ENCODE measurements around the gene AOC3. TPM values are rescaled to one million over a fixed set of nuclear protein-coding genes. Genes with fewer than 3 reads are reported as not detected.

The AOC3 gene
- total and polyA plus RNA-seq, 2 of the 13 experiments (the other 11 are each of a cell fraction or from before 2014, with no cell fraction given), result 8.7 to 51.7 TPM

GRCh38 chr17:42855048-42855596 lies 4.1 kb downstream of the AOC3 start (continued):
- 0 out of 2 replicates have a peak, but pooled peaks have one; percentile 62 for TF ChIP-seq SNAPC2 (CRISPR knock-in tag; IDR thresholded peaks at IDR 0.05)
- no peak for TF ChIP-seq ZNF160 (CRISPR knock-in tag; IDR thresholded peaks at IDR 0.05)
- TF ChIP-seq SIX4 (CRISPR knock-in tag; IDR thresholded peaks at IDR 0.05), result no peak
- peak; percentile 51; the same call in 1 of the 2 replicates for TF ChIP-seq NCOR1 (IDR thresholded peaks at IDR 0.05; ENCODE audit: borderline replicate concordance, low read length)
- TF ChIP-seq ZNF333 (CRISPR knock-in tag; IDR thresholded peaks at IDR 0.05; ENCODE audit: borderline replicate concordance), result no peak
- TF ChIP-seq PHF21A (CRISPR knock-in tag; IDR thresholded peaks at IDR 0.05), result peak; percentile 90
- TF ChIP-seq PTBP1 (IDR thresholded peaks at IDR 0.05; ENCODE audit: low read depth, low read length, poor library complexity, severe bottlenecking), result no peak
- TF ChIP-seq ZSCAN21 (CRISPR knock-in tag; IDR thresholded peaks at IDR 0.05; ENCODE audit: borderline replicate concordance), result no peak
- TF ChIP-seq KIAA2018 (CRISPR knock-in tag; IDR thresholded peaks at IDR 0.05; ENCODE audit: borderline replicate concordance), result no peak
- TF ChIP-seq ELK4 (CRISPR knock-in tag; IDR thresholded peaks at IDR 0.05; ENCODE audit: borderline replicate concordance), result no peak
- no peak for TF ChIP-seq ZNF816 (CRISPR knock-in tag; IDR thresholded peaks at IDR 0.05; ENCODE audit: borderline replicate concordance)
- TF ChIP-seq, protein P1, sequence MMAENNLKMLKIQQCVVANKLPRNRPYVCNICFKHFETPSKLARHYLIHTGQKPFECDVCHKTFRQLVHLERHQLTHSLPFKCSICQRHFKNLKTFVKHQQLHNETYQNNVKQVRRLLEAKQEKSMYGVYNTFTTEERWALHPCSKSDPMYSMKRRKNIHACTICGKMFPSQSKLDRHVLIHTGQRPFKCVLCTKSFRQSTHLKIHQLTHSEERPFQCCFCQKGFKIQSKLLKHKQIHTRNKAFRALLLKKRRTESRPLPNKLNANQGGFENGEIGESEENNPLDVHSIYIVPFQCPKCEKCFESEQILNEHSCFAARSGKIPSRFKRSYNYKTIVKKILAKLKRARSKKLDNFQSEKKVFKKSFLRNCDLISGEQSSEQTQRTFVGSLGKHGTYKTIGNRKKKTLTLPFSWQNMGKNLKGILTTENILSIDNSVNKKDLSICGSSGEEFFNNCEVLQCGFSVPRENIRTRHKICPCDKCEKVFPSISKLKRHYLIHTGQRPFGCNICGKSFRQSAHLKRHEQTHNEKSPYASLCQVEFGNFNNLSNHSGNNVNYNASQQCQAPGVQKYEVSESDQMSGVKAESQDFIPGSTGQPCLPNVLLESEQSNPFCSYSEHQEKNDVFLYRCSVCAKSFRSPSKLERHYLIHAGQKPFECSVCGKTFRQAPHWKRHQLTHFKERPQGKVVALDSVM (CRISPR knock-in tag; IDR thresholded peaks at IDR 0.05), result peak; percentile 63
- TF ChIP-seq, protein P2, sequence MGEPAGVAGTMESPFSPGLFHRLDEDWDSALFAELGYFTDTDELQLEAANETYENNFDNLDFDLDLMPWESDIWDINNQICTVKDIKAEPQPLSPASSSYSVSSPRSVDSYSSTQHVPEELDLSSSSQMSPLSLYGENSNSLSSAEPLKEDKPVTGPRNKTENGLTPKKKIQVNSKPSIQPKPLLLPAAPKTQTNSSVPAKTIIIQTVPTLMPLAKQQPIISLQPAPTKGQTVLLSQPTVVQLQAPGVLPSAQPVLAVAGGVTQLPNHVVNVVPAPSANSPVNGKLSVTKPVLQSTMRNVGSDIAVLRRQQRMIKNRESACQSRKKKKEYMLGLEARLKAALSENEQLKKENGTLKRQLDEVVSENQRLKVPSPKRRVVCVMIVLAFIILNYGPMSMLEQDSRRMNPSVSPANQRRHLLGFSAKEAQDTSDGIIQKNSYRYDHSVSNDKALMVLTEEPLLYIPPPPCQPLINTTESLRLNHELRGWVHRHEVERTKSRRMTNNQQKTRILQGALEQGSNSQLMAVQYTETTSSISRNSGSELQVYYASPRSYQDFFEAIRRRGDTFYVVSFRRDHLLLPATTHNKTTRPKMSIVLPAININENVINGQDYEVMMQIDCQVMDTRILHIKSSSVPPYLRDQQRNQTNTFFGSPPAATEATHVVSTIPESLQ (CRISPR knock-in tag; conservative IDR thresholded peaks at IDR 0.05), result no peak
- TF ChIP-seq ZSCAN9 (CRISPR knock-in tag; IDR thresholded peaks at IDR 0.05; ENCODE audit: borderline replicate concordance), result no peak
- TF ChIP-seq POLR2AphosphoS5 (IDR thresholded peaks at IDR 0.05; ENCODE audit: low read depth, low read length), result peak; percentile 52

All from HepG2 (cell line).